ENCODE measurements around the gene CHST15. TPM values are rescaled to one million over a fixed set of nuclear protein-coding genes. Genes with fewer than 3 reads are reported as not detected.

The CHST15 gene
- total RNA-seq, 6 experiments from 2014 or later = 0.88 to 8.7 (median 1.1) TPM

GRCh38 chr10:124083740-124084397, 9.5 kb downstream of the CHST15 start:
- no peaks in the 10 kb centered on the region for H3K9me3 Mint-ChIP-seq
- peaks cover 15% of the 10 kb centered on the region for H3K27me3 Mint-ChIP-seq (ENCODE audit: insufficient read depth)
- TF ChIP-seq, protein P1, sequence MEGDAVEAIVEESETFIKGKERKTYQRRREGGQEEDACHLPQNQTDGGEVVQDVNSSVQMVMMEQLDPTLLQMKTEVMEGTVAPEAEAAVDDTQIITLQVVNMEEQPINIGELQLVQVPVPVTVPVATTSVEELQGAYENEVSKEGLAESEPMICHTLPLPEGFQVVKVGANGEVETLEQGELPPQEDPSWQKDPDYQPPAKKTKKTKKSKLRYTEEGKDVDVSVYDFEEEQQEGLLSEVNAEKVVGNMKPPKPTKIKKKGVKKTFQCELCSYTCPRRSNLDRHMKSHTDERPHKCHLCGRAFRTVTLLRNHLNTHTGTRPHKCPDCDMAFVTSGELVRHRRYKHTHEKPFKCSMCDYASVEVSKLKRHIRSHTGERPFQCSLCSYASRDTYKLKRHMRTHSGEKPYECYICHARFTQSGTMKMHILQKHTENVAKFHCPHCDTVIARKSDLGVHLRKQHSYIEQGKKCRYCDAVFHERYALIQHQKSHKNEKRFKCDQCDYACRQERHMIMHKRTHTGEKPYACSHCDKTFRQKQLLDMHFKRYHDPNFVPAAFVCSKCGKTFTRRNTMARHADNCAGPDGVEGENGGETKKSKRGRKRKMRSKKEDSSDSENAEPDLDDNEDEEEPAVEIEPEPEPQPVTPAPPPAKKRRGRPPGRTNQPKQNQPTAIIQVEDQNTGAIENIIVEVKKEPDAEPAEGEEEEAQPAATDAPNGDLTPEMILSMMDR (IDR thresholded peaks at IDR 0.05) = no peak
- DNase-seq = no peak
- no peak overlapping the region for H3K4me3 Mint-ChIP-seq
- peaks cover 5% of the 10 kb centered on the region; the same call in 1 of the 2 replicates for H3K36me3 Mint-ChIP-seq (ENCODE audit: low read depth)
- no peak overlapping the region; the same call in 1 of the 2 replicates for H3K27ac Mint-ChIP-seq
- peaks cover 7% of the 10 kb centered on the region; the same call in 1 of the 2 replicates for H3K4me1 Mint-ChIP-seq (ENCODE audit: low read depth)

GRCh38 chr10:124083047-124083739, 10.2 kb downstream of the CHST15 start:
- Mint-ChIP-seq H3K27me3 (ENCODE audit: insufficient read depth) (peaks cover 13% of the 10 kb centered on the region), H3K27ac (no peak overlapping the region; the same call in 1 of the 2 replicates), H3K9me3 (no peaks in the 10 kb centered on the region), H3K4me3 (no peak overlapping the region), H3K36me3 (ENCODE audit: low read depth) (peaks cover 5% of the 10 kb centered on the region; the same call in 1 of the 2 replicates), H3K4me1 (ENCODE audit: low read depth) (peaks cover 7% of the 10 kb centered on the region; the same call in 1 of the 2 replicates)
- TF ChIP-seq, protein P1 (IDR thresholded peaks at IDR 0.05) = no peak
- DNase-seq = no peak

- no peak overlapping the region for H3K27ac Mint-ChIP-seq
- H3K4me3 Mint-ChIP-seq = no peak overlapping the region
- TF ChIP-seq, protein P1 (IDR thresholded peaks at IDR 0.05) = no peak
- H3K9me3 Mint-ChIP-seq = no peaks in the 10 kb centered on the region
- peaks cover 5% of the 10 kb centered on the region; the same call in 1 of the 2 replicates for H3K36me3 Mint-ChIP-seq (ENCODE audit: low read depth)
- peaks cover 7% of the 10 kb centered on the region; the same call in 1 of the 2 replicates for H3K4me1 Mint-ChIP-seq (ENCODE audit: low read depth)
- peaks cover 13% of the 10 kb centered on the region for H3K27me3 Mint-ChIP-seq (ENCODE audit: insufficient read depth)
- no peak for DNase-seq
These were observed 10.8 kb downstream of the CHST15 start for GRCh38 chr10:124082555-124082954.

GRCh38 chr10:124081547-124082140, 11.8 kb downstream of the CHST15 start:
- no peaks in the 10 kb centered on the region for H3K9me3 Mint-ChIP-seq
- DNase-seq = no peak
- H3K36me3 Mint-ChIP-seq (ENCODE audit: low read depth) = peaks cover 5% of the 10 kb centered on the region; the same call in 1 of the 2 replicates
- peaks cover 13% of the 10 kb centered on the region for H3K27me3 Mint-ChIP-seq (ENCODE audit: insufficient read depth)
- H3K27ac Mint-ChIP-seq = no peak overlapping the region
- peaks cover 7% of the 10 kb centered on the region; the same call in 1 of the 2 replicates for H3K4me1 Mint-ChIP-seq (ENCODE audit: low read depth)
- TF ChIP-seq, protein P1 (IDR thresholded peaks at IDR 0.05) = no peak
- no peak overlapping the region for H3K4me3 Mint-ChIP-seq

GRCh38 chr10:124079864-124080263, 13.5 kb downstream of the CHST15 start:
- DNase-seq = no peak
- peaks cover 7% of the 10 kb centered on the region; the same call in 1 of the 2 replicates for H3K4me1 Mint-ChIP-seq (ENCODE audit: low read depth)
- H3K36me3 Mint-ChIP-seq (ENCODE audit: low read depth) = peaks cover 5% of the 10 kb centered on the region; the same call in 1 of the 2 replicates
- peaks cover 16% of the 10 kb centered on the region for H3K27me3 Mint-ChIP-seq (ENCODE audit: insufficient read depth)
- H3K9me3 Mint-ChIP-seq = no peaks in the 10 kb centered on the region
- H3K27ac Mint-ChIP-seq = no peak overlapping the region
- TF ChIP-seq, protein P1 (IDR thresholded peaks at IDR 0.05) = no peak
- H3K4me3 Mint-ChIP-seq = no peak overlapping the region

Data from HFFc6 (cell line).